Fibroblast of lung (primary cell): Measurements from ENCODE around the gene NASP.

Experiments
- CTCF ChIP-seq, 2 donors: IDR thresholded peaks in 1 of 2; conservative IDR thresholded peaks in 1 of 2; 1 replicate in 1 of 2; 2 replicates in 1 of 2; pipeline ENCODE4 v1.5.1; 2011 to 2012; ENCODE audit warnings: low read length in 2 of 2, control low read depth in 1 of 2, inconsistent platforms in 1 of 2, low read depth in 1 of 2, mild to moderate bottlenecking in 1 of 2
- EZH2 ChIP-seq: IDR thresholded peaks from 2 replicates; pipeline ENCODE4 v1.5.1; 2012; ENCODE audit warnings: low read length, control low read depth, mild to moderate bottlenecking; ENCODE audit errors: missing control alignments

- TF ChIP-seq CTCF (conservative IDR thresholded peaks at IDR 0.05 in 1 of 2, IDR thresholded peaks at IDR 0.05 in 1 of 2; ENCODE audit: low read depth in 1 of 2, low read length in 2 of 2) (no peak), EZH2 (no peak)
Observed at GRCh38 chr1:45658171-45658570, 74.3 kb downstream of the NASP start.
